ENCODE results near the gene DOCK3.

GRCh38 chr3:50648944-50649343 is 25.8 kb upstream of the DOCK3 start:
- no peak for TF ChIP-seq POLR2AphosphoS5 (IDR thresholded peaks at IDR 0.05; ENCODE audit: borderline replicate concordance, low read depth, low read length)
- no peak for TF ChIP-seq EZH2 (IDR thresholded peaks at IDR 0.05)
